Activated T-helper 9 cell treated with anti-CD3 and anti-CD28 coated beads, Interleukin-2, amount 50 U/mL, for 16 hours (primary cell): ENCODE data around the gene PDE5A.
"Not testable (repeated sequence)": the region's sequence is repeated elsewhere in the genome, so short reads cannot be mapped to it uniquely, and the experiment has no call there.

Experiments
- DNase-seq: peaks from one replicate; pipeline ENCODE4 v3.0.0-alpha.2; 2020; ENCODE audit warnings: low read depth

PDE5A gene

DNA sequence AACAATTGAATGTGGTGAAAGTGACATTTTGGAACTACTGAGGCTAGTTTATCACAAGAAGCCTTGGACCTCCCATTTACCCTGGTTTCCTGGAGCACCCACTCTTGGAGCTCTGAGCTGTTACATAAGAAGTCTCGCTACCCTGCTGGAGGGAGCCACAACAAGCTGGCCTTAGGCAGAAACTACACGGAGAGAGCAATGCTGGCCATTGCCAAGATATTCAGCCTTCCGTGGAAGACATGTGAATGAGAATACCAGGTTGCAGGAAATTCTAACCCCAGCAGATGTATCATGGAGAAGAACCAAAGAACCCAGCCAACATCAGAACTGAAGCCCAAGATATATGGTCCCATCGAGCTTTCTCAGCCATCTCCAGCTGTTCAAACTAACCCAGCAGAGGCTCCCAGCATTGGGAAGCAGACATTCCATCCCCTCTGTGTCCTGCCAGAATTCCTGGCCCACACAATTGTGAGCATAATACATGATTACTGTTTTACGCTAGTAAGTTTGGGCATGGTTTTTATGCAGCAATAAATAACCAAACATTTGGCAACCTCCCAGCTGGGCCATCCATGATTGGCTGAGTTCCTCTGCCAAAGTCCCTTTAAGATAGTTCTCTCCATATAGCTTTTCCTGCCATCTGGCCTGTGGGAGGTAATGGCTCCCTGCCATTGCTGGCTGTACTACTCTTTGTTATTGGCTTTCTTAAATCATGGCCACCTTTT lies 17.9 kb upstream of the PDE5A start:
- no peak for DNase-seq

DNA sequence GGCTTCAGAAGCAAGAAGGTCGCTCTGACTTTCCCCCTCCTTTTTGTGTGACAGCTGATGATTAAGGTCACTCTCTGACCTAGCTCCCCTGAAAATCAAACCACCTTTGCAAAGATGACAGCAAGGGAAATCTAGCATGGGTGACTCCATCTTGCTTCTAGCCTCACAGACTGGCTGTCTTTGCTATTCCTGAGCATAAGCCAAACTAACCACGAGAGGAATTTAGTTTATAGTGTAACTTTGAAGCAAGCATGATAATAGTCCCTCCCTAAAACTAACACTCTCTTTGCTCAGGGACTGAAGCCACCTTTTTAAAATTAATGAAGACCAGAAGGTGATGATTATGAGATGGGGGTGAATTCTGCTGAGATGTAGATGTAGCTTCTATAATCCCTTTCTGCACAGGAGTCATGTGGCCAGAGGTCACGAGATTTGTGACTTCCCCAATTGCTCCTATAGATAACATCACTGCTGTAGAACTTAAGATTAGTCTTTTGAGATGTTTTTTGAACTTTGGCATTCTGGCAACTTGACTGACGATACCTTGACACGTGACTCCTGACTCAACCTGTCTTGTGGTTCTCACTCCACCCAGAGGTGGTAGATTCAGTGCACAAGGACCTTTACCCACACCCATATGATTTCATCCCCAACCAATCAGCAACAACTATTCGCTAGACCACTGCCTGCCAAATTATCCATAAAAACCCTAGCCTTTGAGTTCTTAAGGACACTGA lies 14.9 kb upstream of the PDE5A start:
- no peak for DNase-seq

DNA sequence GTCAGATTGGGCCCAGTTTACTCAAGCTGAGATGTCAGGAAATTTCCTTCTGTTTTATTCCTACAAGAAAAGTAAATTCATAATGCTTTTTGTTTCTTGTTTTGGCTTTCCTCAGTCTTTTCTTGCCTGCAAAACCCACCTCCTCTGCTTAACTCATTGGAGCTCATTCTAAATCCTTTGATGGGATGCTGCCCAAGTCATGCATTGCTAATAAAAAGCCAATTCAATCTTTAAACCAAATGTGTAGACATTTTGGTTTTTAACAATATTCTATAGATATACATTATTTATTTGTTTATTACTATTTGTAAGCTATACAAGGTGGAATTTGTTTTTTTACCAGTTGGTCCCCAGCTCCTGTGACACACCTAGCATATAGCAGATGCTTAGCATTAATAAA lies 13.2 kb upstream of the PDE5A start:
- DNase-seq = no peak

DNA sequence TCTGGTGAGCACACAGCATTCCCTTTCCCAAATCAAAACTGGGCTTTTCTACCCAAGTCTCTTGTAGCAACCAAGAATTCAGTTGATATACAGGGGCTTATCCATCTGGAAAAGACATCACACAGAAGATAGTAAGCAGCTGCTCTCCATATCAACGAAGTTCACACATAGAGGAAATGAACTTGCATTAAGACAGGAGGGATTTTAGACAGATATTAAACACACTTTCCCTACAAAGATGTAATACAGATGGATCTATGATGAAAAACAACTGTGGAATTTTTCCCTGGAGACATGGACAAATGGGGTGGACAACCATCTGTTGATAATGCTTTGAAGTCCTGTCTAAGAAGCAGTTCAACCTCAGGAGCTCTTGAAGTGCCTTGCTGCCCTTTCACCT lies 9.8 kb upstream of the PDE5A start:
- no peak for DNase-seq

DNA sequence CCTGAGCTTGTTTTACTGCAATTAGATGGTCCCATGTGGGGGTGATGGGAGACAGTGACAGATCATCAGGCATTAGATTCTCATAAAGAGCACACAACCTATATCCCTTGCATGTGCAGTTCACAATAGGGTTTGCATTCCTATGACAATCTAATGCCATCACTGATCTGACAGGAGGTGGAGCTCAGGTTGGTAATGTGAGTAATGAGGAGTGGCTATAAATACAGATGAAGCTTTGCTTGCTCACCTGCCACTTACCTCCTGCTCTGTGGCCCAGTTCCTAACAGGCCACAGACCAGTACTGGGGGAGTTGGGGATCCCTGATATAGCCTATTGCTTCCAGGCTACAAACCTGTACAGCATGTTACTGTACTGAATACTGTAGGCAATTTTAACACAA lies 8.2 kb upstream of the PDE5A start:
- DNase-seq = not testable (repeated sequence)

DNA sequence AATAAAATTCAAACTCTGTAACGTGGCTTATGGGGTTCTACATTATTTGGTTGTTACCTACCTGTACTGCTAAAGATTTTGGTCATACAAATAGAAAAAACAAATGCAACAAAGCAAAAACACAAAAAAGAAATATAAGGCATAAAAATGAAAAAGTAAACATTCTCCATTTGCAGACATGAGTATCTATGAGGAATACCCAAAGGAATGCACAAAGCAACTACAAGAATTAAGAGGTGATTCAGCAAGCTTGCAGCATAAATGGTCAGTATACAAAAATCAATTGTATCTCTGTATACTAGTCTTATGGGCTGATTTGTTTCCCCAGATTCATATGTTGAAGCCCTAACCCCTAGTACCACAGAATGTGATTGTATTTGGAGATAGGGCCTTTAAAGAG lies 3.6 kb upstream of the PDE5A start:
- no peak for DNase-seq

DNA sequence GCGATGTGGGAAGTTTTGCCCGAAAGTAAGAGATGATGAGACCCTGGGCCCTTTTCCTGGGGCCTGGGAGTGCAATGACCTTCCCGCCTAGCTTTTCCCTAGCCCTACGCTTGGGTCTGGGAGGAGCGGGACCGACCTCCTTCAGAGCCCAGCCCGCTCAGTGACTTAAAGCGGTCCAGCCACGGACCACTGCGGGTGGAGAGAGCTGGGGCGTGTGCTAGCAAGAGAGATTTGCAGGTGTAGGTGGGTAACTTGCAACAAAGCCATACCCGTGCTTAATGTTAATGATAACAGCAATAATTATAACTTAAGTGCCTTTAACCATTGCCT lies 503 bp upstream of the PDE5A start:
- no peak for DNase-seq

DNA sequence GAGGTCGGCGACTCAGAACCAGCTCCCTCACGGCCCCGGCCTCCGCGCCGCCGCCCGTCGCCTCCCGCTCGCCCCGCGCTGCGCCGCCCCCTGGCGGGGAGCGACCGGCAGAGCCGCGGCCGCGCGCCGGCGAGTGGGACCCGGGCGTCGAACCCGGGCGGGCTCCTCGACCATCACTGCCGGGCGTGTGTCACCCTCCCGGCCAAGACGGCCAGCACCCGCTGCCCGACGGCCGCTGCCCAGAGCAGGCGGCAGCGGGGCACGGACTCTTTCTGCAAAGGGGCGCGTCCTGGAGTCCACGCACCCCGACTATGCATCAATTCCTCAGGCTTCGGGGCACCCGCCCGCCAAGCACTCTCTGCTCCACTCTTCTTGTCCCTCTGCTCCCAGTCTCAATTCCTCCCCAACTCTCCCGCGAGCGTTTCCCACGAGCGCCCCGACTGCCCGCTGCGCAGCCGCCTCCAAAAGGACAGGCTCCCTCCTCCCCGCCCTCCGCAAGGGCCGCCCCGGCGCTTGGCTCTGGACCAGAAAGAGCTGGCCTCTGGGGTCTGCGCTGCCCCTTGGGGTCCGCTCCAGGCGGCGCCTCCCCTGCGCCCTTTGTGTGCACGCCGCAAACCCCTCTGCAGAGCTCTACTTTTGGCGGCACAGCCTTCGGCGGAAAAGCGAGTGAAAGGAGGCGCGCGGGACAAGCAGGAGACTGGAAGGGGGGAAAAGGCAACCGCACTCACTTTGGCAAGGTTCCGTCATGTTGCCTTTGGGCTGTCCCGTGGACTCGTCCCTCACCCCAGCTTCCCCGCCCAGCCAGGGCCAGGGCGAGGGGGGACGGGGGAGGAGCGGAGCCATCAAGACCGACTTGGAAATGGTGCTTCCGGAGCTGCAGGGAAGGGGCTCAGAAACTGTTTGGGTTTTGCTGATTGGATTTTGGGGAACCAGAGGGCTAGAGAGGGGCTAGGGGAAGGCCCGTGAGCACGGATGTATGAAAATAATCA lies 1.0 kb downstream of the PDE5A start:
- peak; percentile 47 for DNase-seq

DNA sequence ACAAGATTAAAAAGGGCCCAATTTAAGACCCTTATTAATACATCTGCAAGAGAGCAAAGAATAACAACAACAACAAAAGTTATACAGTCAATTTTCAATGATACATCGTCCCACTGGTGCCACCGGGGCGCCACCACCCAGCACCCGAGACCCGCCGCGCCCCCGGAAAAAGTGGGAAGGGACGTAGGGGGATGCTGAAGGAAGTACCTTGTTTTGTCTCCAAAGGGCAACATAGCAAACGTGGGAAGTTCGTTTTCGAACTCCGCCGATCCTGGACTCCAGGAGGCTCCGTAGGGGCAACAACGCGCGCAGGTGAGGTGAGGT lies 1.7 kb downstream of the PDE5A start:
- no peak for DNase-seq

DNA sequence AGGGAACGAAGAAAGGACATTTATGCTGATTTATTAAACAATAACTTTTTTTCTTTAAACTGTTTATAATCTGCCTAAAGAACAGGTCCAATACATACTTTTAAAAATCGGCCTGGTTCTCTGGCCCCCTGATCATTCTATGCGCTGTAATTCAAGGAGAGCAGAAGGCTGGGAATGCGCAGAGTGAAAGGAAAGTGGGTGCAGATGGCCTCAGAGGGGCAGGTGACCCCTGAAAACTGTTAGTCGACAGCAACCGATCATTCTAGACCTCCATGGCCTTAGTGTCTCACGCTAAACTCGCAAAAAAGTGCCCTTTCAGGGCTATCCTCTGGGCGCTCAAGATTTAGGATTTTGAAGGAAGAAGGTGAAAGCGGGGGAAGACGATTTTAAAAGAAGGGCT lies 2.2 kb downstream of the PDE5A start:
- DNase-seq = no peak

DNA sequence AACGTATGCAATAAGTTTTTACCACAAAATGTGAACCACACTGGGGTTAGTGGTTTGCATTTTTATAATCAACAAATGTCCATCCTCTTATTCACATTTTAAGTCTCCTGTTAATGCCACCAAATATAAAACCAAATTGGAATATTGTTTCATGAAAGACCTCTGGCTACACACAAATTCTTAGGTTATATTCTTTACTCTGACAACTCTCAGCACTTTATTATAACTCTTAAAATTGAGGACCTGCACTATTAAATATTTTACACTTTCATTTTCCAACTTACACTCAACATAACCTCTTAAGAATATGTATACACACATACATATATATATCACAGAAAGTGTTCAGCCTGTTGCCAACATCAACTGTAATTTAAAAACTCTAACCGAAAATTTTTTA lies 2.8 kb downstream of the PDE5A start:
- DNase-seq = no peak

DNA sequence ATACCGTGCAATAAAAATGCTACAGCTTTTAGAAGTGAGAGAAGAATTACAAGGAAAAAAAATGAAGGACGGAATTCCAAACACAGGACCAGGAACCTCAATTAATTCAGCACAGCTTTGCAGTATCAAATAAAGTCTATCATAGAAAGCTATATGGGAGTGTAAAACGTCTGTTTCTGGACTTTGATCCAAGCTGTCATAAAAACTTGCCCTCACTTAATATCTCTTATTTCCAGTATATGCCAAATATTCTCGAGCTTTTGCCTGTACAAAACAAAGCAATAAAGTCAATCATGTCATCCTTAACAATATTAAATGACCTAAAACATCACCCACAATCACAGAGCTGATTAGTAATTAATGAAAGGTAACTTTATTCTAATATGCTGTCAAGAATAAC lies 4.2 kb downstream of the PDE5A start:
- DNase-seq = no peak

DNA sequence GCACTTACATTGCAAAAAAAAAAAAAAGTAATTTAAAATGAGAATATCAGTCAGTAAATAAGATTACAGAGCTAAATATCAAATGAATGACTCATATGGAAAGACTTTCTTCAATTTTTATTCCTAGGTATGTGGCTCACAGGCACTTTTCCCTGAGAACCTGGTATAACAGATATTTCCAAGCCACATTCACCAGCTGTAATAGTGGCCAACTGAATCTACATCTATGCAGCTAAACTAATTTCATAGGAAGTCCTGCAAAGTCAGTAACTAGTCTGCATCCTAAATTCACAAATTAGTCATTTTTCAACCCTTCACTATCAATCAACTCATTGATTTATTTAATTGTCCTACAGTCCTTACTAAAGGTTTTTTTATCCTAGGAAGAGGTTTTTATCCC lies 5.6 kb downstream of the PDE5A start:
- DNase-seq = no peak

DNA sequence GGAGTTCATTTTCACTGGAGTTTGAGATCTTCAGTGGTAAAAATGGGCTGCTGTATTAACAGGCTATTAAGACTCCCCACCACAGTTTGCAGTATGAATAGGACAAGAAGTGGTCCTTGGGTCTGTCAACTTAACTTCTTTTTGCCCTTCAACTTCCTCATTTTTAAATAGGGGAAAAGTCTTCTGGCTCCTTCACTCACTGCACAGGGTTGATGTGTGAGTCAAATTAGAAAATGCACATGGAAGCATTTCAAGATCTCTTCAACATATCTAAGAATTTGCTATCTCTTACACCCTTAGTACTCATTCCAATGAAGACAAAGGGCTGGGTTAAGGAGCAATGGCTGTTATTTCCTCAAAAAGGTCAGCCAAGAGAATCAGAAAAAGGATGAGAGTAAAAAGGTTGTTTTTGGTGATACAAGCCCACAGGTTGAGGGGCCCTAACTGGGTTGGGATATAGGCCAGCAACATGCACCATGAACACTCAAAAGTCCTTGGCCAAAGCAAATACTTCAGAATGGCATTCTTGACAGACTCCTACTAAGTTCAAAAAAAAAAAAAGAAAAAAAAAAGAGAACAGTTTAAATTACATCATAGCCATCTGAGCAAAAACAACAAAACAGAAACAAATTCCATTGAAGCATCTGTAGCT lies 13.4 kb downstream of the PDE5A start:
- DNase-seq = no peak

DNA sequence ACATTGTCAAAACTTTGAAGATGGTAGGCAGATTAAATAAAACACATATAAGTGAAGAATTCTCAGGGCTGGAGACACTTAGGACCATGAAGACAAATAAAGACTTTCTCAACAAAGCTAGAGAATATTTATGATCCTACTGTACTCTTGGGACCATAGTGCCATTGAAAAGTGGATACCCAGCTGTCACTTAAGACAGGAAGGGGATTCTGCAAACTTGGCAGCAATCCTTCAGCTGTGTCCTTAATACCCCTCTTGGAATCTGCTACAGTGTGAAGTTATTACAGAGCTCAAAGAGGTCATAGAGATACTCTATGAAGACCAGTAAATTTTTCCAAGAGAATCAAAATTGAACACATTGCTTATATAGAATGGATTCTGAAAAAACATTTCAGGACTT lies 24.3 kb downstream of the PDE5A start:
- DNase-seq = no peak

DNA sequence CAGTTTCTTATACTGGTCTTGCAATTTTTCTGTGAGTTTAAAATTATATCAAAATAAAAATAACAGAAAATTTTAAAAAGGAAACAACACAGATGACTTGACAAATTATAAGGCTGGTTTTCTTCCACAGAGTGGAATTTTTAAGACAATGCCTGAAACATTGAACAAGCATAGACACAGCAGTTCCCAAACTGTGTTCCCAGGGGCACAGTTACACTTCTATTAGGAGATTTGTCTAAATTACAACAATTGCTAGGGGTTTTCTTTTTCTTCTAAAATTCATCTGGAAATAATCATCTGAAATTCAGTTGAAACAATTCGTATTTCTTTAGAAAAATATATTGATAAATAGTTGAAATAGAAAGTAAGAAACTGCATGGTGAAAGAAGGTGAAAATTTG lies 26.2 kb downstream of the PDE5A start:
- DNase-seq = no peak

DNA sequence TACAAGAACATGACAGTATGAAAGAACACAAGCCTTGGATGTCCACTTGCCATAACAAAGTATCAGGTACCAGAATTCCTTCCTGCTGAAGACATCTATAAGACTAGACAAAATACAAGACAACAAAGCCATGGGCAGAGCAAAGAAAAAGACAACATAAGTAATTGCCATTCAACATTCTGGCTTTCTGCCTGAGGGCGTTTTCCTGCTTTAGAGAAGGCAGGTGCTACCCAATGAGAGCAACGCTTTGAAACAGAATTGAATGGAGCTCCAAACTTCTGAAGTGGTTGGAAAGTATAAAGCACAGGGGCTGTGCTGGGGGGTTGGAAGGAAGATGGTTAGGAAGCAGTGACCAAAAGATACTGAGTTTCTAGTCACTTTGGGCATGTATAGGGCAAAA lies 30.1 kb downstream of the PDE5A start:
- no peak for DNase-seq

DNA sequence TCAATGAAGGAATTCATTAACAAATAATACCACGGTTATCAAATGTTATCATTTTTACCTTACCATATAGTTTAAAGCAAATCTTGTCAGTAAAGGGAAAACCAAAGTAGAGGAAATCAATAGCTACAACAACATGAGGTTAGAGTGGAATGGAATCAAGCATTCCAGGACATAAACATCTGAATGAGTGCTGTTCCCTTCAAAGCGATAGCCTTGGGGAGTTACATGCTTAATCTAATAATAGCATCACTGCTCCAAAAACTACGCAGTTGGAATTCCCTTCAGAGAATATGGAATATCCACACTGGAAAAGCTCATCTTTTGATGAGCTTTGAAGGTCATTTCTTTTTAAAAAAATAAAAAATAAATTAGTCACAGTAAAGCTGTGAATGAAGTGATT lies 31.2 kb downstream of the PDE5A start:
- DNase-seq = no peak

DNA sequence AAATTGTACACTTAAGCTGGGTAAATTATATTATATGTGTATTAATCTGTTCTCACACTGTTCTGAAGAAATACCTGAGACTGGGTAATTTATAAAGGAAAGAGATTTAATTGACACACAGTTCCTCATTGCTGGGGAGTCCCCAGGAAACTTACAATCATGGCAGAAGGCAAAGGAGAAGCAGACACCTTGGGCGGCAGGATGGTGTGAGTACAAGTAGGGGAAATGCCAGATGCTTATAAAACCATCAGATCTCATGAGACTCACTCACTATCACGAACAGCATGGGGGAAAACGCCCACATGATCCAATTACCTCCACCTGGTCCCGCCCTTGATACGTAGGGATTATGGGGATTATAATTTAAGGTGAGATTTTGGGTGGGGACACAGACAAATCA lies 34.9 kb downstream of the PDE5A start:
- DNase-seq = no peak

DNA sequence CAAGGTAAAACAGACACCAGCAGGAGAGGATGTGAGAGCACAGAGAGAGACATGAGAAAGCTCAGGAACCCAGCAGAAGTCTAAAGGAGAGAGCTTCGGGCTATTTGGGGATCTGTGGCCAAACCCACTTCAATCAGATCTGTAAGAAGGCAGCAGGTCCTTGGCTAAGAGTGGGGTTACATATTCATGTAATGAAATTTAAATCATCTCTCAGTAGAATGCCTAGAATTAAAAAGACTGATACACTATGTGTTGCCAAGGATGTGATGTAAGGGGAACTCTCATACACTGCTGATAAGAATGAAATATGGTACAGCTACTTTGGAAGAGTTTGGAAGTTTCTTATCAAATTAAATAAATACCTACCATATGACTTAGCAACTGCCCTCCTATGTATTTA lies 35.8 kb downstream of the PDE5A start:
- no peak for DNase-seq

DNA sequence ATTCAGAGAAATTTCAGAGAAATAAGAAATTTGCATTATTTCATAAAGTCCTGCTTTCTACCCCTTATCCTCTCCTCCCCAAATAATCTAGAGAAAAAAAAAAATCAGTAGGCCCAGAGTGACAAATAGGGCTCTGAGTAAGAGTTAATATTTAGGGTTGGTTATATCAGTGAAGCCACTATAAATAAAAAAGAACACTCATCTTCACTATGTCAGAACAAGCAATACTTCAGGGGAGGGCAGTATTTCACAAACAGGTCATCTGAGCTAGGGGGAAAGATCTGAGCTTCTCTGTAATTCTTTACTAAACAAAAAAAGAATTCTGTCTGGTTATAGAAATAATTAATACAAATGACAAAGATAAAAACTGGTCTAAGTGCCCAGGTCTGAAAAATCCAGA lies 39.4 kb downstream of the PDE5A start:
- no peak for DNase-seq

DNA sequence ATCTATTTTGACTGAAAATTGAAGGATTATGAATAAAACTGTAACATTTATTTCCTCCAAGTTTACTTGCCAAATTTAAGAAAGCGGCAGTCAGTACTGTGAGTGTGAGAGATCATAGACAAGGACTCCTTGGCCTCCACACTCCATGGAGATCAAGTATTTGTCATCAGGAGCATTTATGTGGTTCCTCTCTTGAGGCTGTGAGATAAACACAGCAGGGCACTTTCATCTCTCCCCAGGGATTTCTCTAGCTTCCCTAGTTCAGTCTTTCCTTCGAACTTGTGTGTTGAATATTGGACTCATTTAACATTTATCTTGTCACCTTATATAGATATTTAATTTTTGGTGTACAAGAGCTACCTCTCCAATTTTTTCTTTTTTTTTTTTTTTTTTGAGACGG lies 40.8 kb downstream of the PDE5A start:
- DNase-seq = no peak

DNA sequence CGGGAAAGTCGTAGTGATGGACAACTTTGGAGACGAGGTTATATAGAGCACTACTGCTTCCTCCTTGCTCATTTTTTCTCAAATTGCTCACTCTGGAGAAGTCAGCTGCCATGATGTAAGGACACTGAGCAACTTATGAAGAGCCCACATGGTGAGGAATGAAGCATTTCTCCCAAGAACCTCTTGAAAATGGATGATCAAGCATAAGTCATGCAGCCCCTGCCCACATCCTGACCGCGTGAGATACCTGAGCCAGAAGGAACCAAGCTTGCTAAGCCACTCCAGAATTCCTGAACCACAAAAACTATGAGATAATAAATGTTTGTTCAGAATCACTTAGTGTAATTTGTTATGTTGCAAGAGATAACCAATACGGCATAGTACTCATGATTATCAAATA lies 42.8 kb downstream of the PDE5A start:
- DNase-seq = no peak
